ENCODE measurements around the gene DCAF12L1. TPM values are rescaled to one million over a fixed set of nuclear protein-coding genes. Genes with fewer than 3 reads are reported as not detected.
A peak's percentile ranks its signal among the peaks of the same experiment; 100 is the strongest.

Gene DCAF12L1
- polyA plus RNA-seq (2013, experiment 1 of 2; ENCODE audit: insufficient read length), result 0.04 TPM
- polyA plus RNA-seq (2013, experiment 2 of 2; ENCODE audit: insufficient read length), result 0.05 TPM

DNA sequence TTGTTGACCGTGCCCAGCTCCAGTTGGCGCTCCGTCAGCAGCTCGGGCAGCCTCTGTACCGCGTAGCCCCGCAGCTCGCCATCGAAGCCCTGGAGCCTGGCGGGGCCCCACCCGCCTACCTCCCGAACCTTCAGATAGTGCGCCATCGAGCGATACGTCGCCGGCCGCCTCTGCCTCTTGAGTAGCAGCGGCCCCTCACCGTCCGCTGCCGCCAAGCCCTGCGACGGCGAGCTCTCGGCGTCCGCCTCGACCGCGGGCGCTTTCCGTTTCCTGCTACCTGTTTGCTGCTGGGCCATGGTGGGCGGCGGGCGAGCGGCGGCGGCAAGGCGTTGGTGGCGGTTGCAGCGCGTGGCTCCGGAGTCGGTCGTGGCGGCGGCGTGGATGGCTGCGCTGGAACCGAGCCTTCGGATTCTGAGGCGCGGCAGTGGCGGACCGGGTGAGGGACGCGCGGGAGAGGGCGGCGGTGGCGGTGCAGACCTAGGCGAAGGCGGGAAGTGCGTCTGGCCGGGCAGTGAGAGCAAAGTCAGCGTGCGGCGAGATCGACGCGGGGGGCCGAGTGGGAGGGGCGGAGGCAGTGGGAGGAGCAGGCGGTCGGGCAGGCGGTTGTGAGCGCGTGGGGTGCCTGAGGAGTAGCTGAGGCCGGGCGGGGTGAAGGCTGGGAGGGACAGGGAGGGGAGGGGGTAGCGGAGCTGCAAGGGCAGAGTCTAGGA is at the start of gene DCAF12L1:
TSS of gene DCAF12L1 (minus strand) at position 502 of the 710 bp plus-strand sequence. CDS start at position 296, 206 bp downstream.
- DNase-seq, result no peak

DNA sequence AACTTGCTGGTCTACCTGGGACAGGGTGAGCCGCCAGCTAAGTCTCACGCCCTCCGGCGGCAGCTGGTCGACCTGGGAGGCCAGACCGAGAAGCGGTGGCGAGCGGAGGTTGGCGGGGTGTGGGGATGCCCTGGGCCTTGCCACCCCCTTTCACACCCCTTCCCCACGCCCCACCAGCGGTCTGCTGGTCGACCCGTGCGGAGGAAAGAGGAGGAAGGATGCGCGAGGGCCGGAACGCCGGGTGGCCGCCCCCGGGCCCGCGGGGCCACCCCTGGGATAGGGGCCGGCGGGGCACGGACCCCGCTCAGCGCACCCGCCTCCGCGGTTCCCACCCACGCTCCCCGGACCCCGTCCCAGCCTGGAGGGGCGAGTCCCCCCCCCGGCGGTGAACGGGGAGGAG is 28.3 kb upstream of the DCAF12L1 start:
- DNase-seq, result no peak

DNA sequence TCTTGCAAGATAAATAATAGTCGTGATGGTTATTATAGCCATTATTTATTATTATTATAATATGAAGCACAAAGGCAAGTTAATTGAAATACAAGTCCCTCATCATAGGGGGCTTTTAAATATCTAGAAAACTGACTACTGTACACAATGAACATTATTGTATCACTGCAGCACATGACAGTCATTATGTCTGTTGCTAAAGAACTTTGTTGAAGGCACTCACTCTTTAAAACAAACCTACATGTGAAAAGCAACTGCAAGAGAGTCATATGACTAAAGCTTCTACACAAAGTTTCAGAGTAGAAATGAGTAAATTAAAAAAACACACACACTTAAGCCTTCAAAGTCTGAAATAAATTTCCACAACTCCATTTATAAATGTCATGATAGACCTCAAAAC is 23.3 kb upstream of the DCAF12L1 start:
- DNase-seq, result no peak

DNA sequence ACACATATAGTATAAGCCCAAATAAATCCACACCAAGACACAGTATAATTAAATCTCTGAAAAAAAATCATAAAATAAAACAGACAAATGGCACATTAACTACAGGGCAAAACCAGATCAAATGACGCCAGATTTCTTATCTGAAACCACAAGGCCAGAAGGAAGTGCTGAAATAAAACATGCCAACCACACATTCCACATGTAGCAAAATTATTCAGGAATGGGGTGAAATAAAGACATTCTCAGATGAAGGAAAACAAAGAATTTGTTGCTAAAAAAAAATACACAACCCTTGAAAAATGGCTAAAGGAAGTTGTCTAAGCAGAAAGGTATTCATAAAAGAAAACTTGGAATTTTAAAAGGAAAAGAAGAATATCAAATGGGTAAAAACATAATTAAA is 4.5 kb upstream of the DCAF12L1 start:
- peak; percentile 4 for DNase-seq

DNA sequence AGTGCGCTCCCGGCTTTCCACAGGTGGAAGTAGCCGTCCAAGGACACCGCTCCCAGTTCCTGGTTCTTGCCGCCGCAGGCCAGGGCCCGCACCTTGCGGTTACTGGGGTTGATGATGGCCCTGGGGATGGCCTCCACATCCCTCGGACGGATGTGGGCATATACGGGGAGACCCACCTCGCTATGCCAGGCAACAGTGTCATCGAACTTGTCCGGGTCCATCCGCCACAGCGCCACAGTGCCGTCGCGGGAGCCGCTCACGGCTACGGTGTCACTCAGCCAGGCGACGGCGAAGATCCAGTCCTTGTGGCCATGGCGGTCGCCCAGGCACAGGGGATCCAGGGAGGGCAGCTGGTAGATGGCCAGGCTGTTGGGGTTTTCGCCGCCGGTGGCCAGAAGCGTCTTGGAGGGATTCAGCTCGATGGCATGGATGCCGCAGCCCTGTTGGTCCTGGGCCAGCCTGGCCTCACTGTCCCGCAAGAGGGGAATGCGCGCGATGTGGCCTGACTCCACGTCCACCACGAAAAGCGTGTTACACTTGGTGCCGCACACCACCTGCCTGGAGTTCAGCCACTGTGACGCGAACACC is 795 bp downstream of the DCAF12L1 start:
- DNase-seq, result no peak

DNA sequence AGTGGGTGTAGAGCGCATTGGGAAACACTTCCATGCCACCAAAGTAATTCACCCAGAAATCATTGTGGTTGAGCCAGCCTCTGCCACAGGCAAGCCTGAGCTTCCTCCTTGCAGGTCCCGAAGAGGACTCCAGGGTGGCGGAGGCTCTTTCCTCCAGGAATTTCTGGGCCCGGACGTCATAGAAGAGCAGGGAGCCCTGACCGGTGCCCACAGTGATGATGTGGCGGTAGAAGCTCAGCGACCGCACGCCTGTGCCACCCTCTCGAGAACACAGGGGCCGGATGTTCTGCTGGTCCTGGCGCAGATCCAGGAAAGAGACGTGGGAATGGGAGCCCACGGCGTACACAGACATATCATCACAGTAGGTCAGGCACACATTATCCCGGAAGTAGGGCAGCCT is 1.3 kb downstream of the DCAF12L1 start:
- DNase-seq, result no peak

DNA sequence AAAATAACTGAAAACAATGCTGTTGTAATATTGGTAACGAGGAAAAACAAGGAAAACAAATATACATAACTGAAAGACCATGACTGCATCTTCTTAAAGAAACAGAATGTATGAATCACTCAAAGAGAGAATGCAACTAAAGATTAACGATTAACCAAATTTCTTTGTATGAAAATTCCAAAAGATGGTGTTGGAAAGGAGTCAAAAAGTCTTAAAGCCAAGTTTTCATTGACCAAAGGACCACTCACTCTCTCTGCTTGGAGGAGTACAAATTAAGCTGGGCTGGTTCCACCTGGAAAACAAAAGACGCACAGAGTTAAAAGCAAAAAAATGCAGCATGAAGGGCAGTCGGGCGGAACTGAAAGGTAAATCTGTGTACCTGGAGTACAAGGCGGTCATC is 1.8 kb downstream of the DCAF12L1 start:
- DNase-seq, result no peak

DNA sequence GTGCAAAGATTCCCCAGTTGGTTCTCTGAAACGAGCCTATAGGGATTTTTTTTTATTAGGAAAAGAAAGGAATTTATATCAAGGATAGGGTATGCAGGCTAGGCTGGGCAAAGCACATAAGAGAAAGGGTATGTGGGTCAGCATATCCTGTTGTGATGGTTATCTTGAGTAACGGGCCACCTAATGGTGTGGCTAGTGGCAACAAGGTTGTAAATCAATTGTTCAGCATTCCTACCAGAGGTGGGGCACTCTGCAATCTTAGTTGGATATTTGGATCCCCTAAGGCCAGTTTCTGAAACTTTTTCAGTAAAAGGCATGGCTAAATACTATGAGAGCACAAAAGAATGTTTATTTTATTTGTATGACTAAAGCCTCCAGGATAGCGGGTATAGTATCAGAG is 42.7 kb downstream of the DCAF12L1 start:
- no peak for DNase-seq
